Measurements from ENCODE around the gene ERG28. TPM values are rescaled to one million over a fixed set of nuclear protein-coding genes. Genes with fewer than 3 reads are reported as not detected.

ERG28 gene
- polyA plus RNA-seq, 3 donors = 1.6 to 8.2 (median 5.7) TPM

GRCh38 chr14:75667099-75667765 is 6.6 kb upstream of the ERG28 start:
- TF ChIP-seq CTCF (IDR thresholded peaks at IDR 0.05) = no peak
- peaks cover 0 to 4% (median 0%) of the 10 kb centered on the region in 7 donors for H3K9me3 Mint-ChIP-seq
- H3K27me3 Mint-ChIP-seq (ENCODE audit: low read depth in 3 of 3) = peaks cover 0 to 2% (median 0%) of the 10 kb centered on the region in 3 donors
- intact Hi-C loops (cut with micrococcal nuclease) = no loop called here
- no peak for DNase-seq
- H3K4me1 Mint-ChIP-seq = no peaks in the 10 kb centered on the region
- Histone ChIP-seq H3K4me3 (replicated peaks in 1 of 3; ENCODE audit: low read depth in 2 of 3, low read length in 3 of 3) (no peak overlapping the region), H3K36me3 (replicated peaks in 1 of 2; ENCODE audit: control insufficient read depth in 1 of 2, insufficient read depth in 2 of 2, low read length in 2 of 2) (peaks cover 14 to 40% of the 10 kb centered on the region in 2 donors), H3K79me2 (ENCODE audit: insufficient read depth, low read length) (no peaks in the 10 kb centered on the region), H2AFZ (ENCODE audit: insufficient read depth, low read depth, low read length, poor library complexity, severe bottlenecking) (no peak overlapping the region), H3K9ac (ENCODE audit: insufficient read depth, low read length, poor library complexity, severe bottlenecking) (no peak overlapping the region), H3K9me3 (replicated peaks in 1 of 2; ENCODE audit: control insufficient read depth in 1 of 2, insufficient read depth in 1 of 2, low read length in 2 of 2) (no peaks in the 10 kb centered on the region), H3K4me2 (replicated peaks; ENCODE audit: extremely low read depth, low read length, poor library complexity, severe bottlenecking) (no peak overlapping the region), H3K27ac (ENCODE audit: low read depth in 1 of 2, low read length in 2 of 2) (no peak overlapping the region), H3K4me1 (ENCODE audit: control insufficient read depth in 1 of 2, insufficient read depth in 2 of 2, low read length in 2 of 2) (peaks cover 0 to 1% of the 10 kb centered on the region in 2 donors), H4K20me1 (ENCODE audit: insufficient read depth, low read length) (no peaks in the 10 kb centered on the region), H3K27me3 (ENCODE audit: control insufficient read depth in 2 of 2, insufficient read depth in 2 of 2, low read length in 2 of 2) (no peaks in the 10 kb centered on the region)
- WGBS (ENCODE audit: insufficient coverage) = 100% methylated on average over 2 of the region's 2 CpGs
- no peak overlapping the region for H3K27ac Mint-ChIP-seq
- peaks cover 43 to 45% of the 10 kb centered on the region in 2 donors for H3K36me3 Mint-ChIP-seq
- H3K4me3 Mint-ChIP-seq = no peak overlapping the region

DNA sequence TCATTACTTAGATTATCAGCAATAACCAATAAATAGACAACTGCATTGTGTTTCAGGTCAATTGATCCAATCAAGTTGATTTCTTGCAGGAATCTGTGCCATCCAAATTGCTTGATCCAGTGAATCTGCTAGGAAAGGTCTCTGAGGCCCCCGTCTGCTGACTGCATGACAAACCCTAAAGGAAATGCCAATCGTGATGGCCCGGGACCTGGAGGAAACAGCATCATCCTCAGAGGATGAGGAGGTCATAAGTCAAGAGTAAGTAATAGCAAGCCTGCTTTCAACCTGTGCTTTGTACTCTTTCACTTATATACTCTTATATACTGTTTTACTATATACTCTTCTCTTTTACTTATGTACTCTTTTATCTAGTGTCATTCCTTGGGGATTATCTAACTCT is 2.3 kb upstream of the ERG28 start:
- Mint-ChIP-seq H3K9me3 (no peaks in the 10 kb centered on the region), H3K36me3 (peaks cover 13 to 16% of the 10 kb centered on the region in 2 donors), H3K27ac (no peak overlapping the region), H3K4me3 (no peak overlapping the region), H3K4me1 (peaks cover 19% of the 10 kb centered on the region), H3K27me3 (ENCODE audit: low read depth in 3 of 3) (peaks cover 0 to 2% (median 1%) of the 10 kb centered on the region in 3 donors)
- peaks cover 7% of the 10 kb centered on the region for H3K79me2 ChIP-seq (ENCODE audit: insufficient read depth, low read length)
- H3K9me3 ChIP-seq (replicated peaks in 1 of 2; ENCODE audit: control insufficient read depth in 1 of 2, insufficient read depth in 1 of 2, low read length in 2 of 2) = no peaks in the 10 kb centered on the region
- H3K4me3 ChIP-seq (replicated peaks in 1 of 3; ENCODE audit: low read depth in 2 of 3, low read length in 3 of 3) = no peak overlapping the region
- H3K4me1 ChIP-seq (ENCODE audit: control insufficient read depth in 1 of 2, insufficient read depth in 2 of 2, low read length in 2 of 2) = peaks cover 12 to 19% of the 10 kb centered on the region in 2 donors
- intact Hi-C loops (cut with micrococcal nuclease) = no loop called here
- H3K36me3 ChIP-seq (replicated peaks in 1 of 2; ENCODE audit: control insufficient read depth in 1 of 2, insufficient read depth in 2 of 2, low read length in 2 of 2) = peaks cover 2 to 15% of the 10 kb centered on the region in 2 donors
- no peaks in the 10 kb centered on the region for H4K20me1 ChIP-seq (ENCODE audit: insufficient read depth, low read length)
- DNase-seq = no peak
- no peak for TF ChIP-seq CTCF (IDR thresholded peaks at IDR 0.05)
- H3K4me2 ChIP-seq (replicated peaks; ENCODE audit: extremely low read depth, low read length, poor library complexity, severe bottlenecking) = no peak overlapping the region
- H2AFZ ChIP-seq (ENCODE audit: insufficient read depth, low read depth, low read length, poor library complexity, severe bottlenecking) = no peak overlapping the region
- 80% methylated on average over 3 of the region's 3 CpGs for WGBS (ENCODE audit: insufficient coverage)
- H3K27ac ChIP-seq (ENCODE audit: low read depth in 1 of 2, low read length in 2 of 2) = no peak overlapping the region
- H3K27me3 ChIP-seq (ENCODE audit: control insufficient read depth in 2 of 2, insufficient read depth in 2 of 2, low read length in 2 of 2) = no peaks in the 10 kb centered on the region
- H3K9ac ChIP-seq (ENCODE audit: insufficient read depth, low read length, poor library complexity, severe bottlenecking) = no peak overlapping the region
